Pancreas (tissue), 10 donors: ENCODE results near the gene BAIAP2L1. TPM values are rescaled to one million over a fixed set of nuclear protein-coding genes. Genes with fewer than 3 reads are reported as not detected.
A peak's percentile ranks its signal among the peaks of the same experiment; 100 is the strongest.
"Not testable (repeated sequence)": the region's sequence is repeated elsewhere in the genome, so short reads cannot be mapped to it uniquely, and the experiment has no call there.

Source experiments
- ATAC-seq, 4 donors: fragments of 200-7000 bp; cut with Tn5 transposase; one replicate each; pipeline versions ENCODE4 v1.8.0 to v1.9.1; 2020; ENCODE audit warnings: mild to moderate bottlenecking in 4 of 4, moderate library complexity in 4 of 4
- DNase-seq, 6 donors: peaks; one replicate each; pipeline ENCODE4 v3.0.0-alpha.2; 2020
- FAIRE-seq: peaks from 2 replicates; lab custom pipeline; 2012; peaks lifted over from hg19 to GRCh38; lab: Jason Lieb, UNC
- H3K27ac ChIP-seq, 4 donors: fragments of 200-600 bp; sonication (generic); 1 replicate in 3 of 4; 2 replicates in 1 of 4; pipeline versions ENCODE4 v1.5.0 to v1.8.0; 2020
- H3K27me3 ChIP-seq, 4 donors: fragments of 200-600 bp; one replicate each; pipeline ENCODE4 v1.8.0; 2021
- H3K36me3 ChIP-seq, 3 donors: fragments of 200-600 bp; sonication (generic) in 1 of 3; one replicate each; pipeline versions ENCODE4 v1.5.0 to v1.8.0; 2020 to 2021
- H3K4me1 ChIP-seq, 3 donors: fragments of 200-600 bp; one replicate each; pipeline ENCODE4 v1.8.0; 2021
- H3K4me3 ChIP-seq, 4 donors: fragments of 200-600 bp; sonication (generic) in 2 of 4; one replicate each; pipeline versions ENCODE4 v1.5.0 to v1.8.0; 2020 to 2021
- H3K9me3 ChIP-seq, 4 donors: fragments of 200-600 bp; one replicate each; pipeline ENCODE4 v1.8.0; 2021
- WGBS, 2 donors: extraction: QIAGEN DNeasy Blood & Tissue Kit; methylation state at CpG; one replicate each; pipeline ENCODE4 v1.1.7; 2013; 5-methylcytosine and 5-hydroxymethylcytosine counted together
- intact Hi-C, 3 donors: fragments of 100-400 bp; cut with DNase I; formaldehyde crosslinking; loops; one replicate each; pipeline versions ENCODE4 v1.11.1 to v1.14.2; 2022
- polyA plus RNA-seq, 2 donors: library from polyadenylated mRNA; stranded (reverse); fragments of 200-250 nt; gene quantifications; one replicate each; pipeline ENCODE4 v1.2.3, GENCODE V29; 2013
- total RNA-seq, 6 donors: library from RNA; stranded (reverse); fragmentation: NEBNext Ultra II Directional in 4 of 6; extraction: Animal tissue kit (Norgen Biotek cat#: 25700) in 4 of 6; gene quantifications; one replicate each; pipeline versions ENCODE4 v1.2.1 to v1.2.4, GENCODE V29; 2021 to 2023
- TF ChIP-seq, protein P1 (sequence below), 4 donors: fragments of 200-600 bp; sonication (generic) in 3 of 4; IDR thresholded peaks; one replicate each; pipeline versions ENCODE4 v1.5.0 to v1.8.0; 2021; ENCODE audit warnings: antibody characterized with exemption in 4 of 4
- donor health status: healthy with polysubstance abuse.
- donor health status: DM: no; HTN: no; CAD: no; lungs with moderate emphysema.
- donor health status: DM: no; HTN: no; CAD: no.
- donor health status: control.
- donor health status: control.
- donor health status: Bipolar disorder and iron deficiency.
- donor health status: DM: yes; HTN: yes; CAD: no.
- donor health status: DM: no; HTN: no; CAD: no.
- donor health status: DM: no; HTN: no; CAD: no.
- donor health status: DM: yes; HTN: yes; CAD: no.

The BAIAP2L1 gene
- total and polyA plus RNA-seq, 8 donors: 17.9 to 31.5 (median 22.2) TPM

DNA sequence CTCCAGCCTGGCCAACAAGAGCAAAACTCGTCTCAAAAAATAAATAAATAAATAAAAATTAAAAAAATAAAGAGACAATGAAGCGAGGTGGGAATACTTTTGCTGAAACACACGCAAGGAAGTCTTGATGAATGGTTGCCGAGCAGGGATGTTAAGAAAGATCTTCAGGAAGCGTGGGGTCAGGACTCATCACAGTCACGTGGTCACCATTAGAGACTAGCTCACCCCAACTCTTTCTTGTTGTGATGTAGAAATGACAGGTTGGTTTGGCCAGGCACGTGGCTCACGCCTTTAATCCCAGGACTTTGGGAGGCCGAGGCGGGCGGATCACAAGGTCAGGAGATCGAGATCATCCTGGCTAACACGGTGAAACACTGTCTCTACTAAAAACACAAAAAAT, 28.9 kb upstream of the BAIAP2L1 start:
- Histone ChIP-seq H3K9me3 (no peaks in the 10 kb centered on the region), H3K27ac (no peak overlapping the region), H3K4me3 (no peak overlapping the region), H3K27me3 (no peaks in the 10 kb centered on the region), H3K4me1 (no peaks in the 10 kb centered on the region), H3K36me3 (no peaks in the 10 kb centered on the region)
- ATAC-seq (no peak), DNase-seq (no peak), FAIRE-seq (no peak)
- TF ChIP-seq, protein P1, sequence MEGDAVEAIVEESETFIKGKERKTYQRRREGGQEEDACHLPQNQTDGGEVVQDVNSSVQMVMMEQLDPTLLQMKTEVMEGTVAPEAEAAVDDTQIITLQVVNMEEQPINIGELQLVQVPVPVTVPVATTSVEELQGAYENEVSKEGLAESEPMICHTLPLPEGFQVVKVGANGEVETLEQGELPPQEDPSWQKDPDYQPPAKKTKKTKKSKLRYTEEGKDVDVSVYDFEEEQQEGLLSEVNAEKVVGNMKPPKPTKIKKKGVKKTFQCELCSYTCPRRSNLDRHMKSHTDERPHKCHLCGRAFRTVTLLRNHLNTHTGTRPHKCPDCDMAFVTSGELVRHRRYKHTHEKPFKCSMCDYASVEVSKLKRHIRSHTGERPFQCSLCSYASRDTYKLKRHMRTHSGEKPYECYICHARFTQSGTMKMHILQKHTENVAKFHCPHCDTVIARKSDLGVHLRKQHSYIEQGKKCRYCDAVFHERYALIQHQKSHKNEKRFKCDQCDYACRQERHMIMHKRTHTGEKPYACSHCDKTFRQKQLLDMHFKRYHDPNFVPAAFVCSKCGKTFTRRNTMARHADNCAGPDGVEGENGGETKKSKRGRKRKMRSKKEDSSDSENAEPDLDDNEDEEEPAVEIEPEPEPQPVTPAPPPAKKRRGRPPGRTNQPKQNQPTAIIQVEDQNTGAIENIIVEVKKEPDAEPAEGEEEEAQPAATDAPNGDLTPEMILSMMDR (IDR thresholded peaks at IDR 0.05): no peak
- intact Hi-C loops: loop anchor here in 2 of 3 donors (5.0 to 10.0 kb wide), 3 partner anchors 315 to 415 kb away; no protein-coding TSS in a partner anchor
- 80 to 86% methylated on average over 13 of the region's 13 CpGs for WGBS, 2 donors

DNA sequence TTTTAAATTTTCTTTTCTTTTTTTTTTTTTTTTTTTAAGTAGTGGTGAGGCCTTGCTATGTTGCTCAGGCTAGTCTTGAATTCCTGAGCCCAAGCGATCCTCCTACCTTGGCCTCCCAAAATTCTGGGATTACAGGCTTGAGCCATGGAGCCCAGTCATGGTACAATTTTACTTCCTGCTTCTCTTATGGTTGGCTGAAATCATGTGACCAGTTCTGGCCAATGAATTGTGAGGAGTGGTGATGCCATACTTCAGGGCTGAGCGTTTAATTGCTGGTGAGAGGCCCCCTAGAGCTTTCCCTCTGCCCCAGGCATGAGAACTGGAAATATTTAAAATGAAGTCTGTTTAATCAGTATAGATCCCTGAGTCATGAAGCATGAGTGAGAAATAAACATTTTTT, 22.2 kb upstream of the BAIAP2L1 start:
- Histone ChIP-seq H3K4me1 (peaks cover 7 to 14% (median 8%) of the 10 kb centered on the region in 3 donors), H3K27me3 (no peaks in the 10 kb centered on the region), H3K9me3 (no peaks in the 10 kb centered on the region), H3K36me3 (no peaks in the 10 kb centered on the region), H3K4me3 (no peak overlapping the region), H3K27ac (no peak overlapping the region)
- TF ChIP-seq, protein P1 (IDR thresholded peaks at IDR 0.05): no peak
- no peak for ATAC-seq
- FAIRE-seq: no peak
- intact Hi-C loops: no loop called here
- no peak for DNase-seq
- WGBS, 2 donors: 90 to 94% methylated on average over 2 of the region's 2 CpGs

DNA sequence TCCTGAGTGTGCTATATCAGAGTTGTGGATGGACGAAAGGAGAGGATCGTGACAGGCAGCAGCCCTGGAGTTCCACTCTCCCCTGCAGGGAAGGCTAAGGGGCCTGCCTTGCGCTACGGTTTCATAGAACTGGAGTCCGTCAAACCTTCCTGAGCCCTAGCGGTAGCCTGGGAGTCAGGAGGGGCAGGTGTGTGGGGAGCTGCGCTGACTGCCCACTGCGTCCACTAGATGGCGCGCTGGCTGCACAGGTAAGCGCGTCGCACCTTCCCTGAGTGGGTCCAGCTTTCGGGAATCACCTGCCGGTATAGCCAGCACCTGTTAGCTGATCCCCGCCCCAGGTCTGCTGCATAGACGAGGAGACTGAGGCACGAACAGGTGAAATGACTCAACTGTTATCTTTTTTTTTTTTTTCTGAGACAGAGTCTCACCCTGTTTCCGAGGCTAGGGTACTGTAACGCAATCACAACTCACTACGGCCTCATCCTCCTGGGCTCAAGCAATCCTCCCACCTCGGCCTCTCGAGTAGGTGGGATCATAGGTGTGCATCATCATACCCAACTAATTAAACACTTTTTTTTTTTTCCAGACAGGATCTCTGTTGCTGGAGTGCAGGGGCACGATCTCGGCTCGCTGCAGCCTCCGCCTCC, 20.2 kb upstream of the BAIAP2L1 start:
- Histone ChIP-seq H3K27ac (no peak overlapping the region), H3K4me1 (peaks cover 17 to 25% (median 20%) of the 10 kb centered on the region in 3 donors), H3K4me3 (no peak overlapping the region), H3K9me3 (no peaks in the 10 kb centered on the region), H3K36me3 (no peaks in the 10 kb centered on the region), H3K27me3 (no peaks in the 10 kb centered on the region)
- ATAC-seq: peak; percentile 56 to 84 (median 81)
- TF ChIP-seq, protein P1 (IDR thresholded peaks at IDR 0.05): peak; percentile 94 to 98 (median 94)
- intact Hi-C loops: no loop called here
- DNase-seq: peak; percentile 73 to 94 (median 88)
- WGBS, 2 donors: 27% methylated on average over 27 of the region's 27 CpGs
- no peak for FAIRE-seq

DNA sequence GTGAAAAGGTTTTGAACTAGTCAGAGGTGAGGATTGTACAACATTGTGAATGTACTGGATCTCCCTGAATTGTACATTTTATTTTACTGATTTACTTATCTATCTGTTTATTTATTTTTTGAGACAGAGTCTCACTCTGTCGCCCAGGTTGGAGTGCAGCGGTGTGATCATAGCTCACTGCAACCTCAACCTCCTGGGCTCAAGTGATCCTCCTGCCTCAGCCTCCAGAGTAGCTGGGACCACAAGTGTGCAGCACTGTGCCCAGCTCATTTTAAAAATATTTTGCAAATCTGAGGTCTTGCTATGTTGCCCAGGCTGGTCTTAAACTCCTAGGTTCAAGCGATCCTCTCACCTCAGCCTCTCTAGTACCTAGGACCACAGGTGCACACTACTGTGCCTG, 19.1 kb upstream of the BAIAP2L1 start:
- H3K27ac ChIP-seq, intact Hi-C loops: not testable (repeated sequence)

DNA sequence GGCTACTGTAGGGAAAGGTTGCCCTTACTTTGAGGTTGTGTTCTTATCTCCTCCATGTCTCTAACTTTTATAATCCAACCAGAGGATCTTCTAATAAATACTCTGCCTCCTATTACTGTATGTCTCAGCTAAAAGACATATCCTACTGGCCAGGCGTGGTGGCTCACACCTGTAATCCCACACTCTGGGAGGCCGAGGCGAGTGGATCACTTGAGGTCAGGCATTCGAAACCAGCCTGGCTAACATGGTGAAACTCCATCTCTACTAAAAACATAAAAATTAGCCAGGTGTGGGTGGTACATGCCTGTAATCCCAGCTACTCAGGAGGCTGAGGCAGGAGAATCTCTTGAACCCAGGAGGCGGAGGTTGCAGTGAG, 18.4 kb upstream of the BAIAP2L1 start:
- H3K36me3 ChIP-seq, H3K9me3 ChIP-seq, H3K27me3 ChIP-seq, intact Hi-C loops, DNase-seq, ATAC-seq, H3K4me3 ChIP-seq, FAIRE-seq: not testable (repeated sequence)
- H3K4me1 ChIP-seq: peaks cover 17 to 25% (median 20%) of the 10 kb centered on the region in 3 donors
- H3K27ac ChIP-seq: peak overlapping the region in 3 of 4 donors; percentile 62 to 88 (median 73)
- WGBS, 2 donors: 97% methylated on average over 5 of the region's 5 CpGs

More for the DNA sequence above, 19.1 kb upstream of the BAIAP2L1 start:
- not testable (repeated sequence) for DNase-seq, H3K4me3 ChIP-seq, H3K27me3 ChIP-seq, ATAC-seq, FAIRE-seq, H3K36me3 ChIP-seq, H3K9me3 ChIP-seq
- H3K4me1 ChIP-seq: peaks cover 17 to 25% (median 20%) of the 10 kb centered on the region in 3 donors
- 87 to 90% methylated on average over 3 of the region's 3 CpGs for WGBS, 2 donors
